Naive thymus-derived CD8-positive, alpha-beta T cell (primary cell): ENCODE data around the gene PIPOX. TPM values are rescaled to one million over a fixed set of nuclear protein-coding genes. Genes with fewer than 3 reads are reported as not detected.

Experiments used
- ATAC-seq, 2 donors: fragments of 150-1000 bp; cut with Tn5 transposase in 1 of 2; sonication (Bioruptor Pico), chemical (Tn5 transposase) in 1 of 2; 1 replicate in 1 of 2; 2 replicates in 1 of 2; pipeline ENCODE4 v1.10.0; 2021; ENCODE audit warnings: mild to moderate bottlenecking in 2 of 2, moderate library complexity in 2 of 2
- POLR2A ChIA-PET: fragments of 350-600 bp; sonication (Branson Sonifier 250); formaldehyde crosslinking; loops from one replicate; lab custom pipeline; 2021; ENCODE audit warnings: antibody characterized with exemption; lab: Charles Lee
- DNase-seq, 10 donors: peaks; one replicate each; pipeline versions ENCODE4 v3.0.0 to v3.0.0-alpha.2; 2020 to 2022
- H3K27ac Mint-ChIP-seq, 10 donors: one replicate each; pipeline ENCODE4 v1.8.0; 2020 to 2022; ENCODE audit warnings: mild to moderate bottlenecking in 10 of 10, mixed read lengths in 10 of 10, moderate library complexity in 4 of 10, inconsistent platforms in 1 of 10
- H3K27me3 Mint-ChIP-seq, 5 donors: one replicate each; pipeline ENCODE4 v1.8.0; 2021 to 2022; ENCODE audit warnings: mixed read lengths in 5 of 5
- H3K36me3 Mint-ChIP-seq, 3 donors: one replicate each; pipeline ENCODE4 v1.8.0; 2020 to 2022; ENCODE audit warnings: mixed read lengths in 3 of 3, mild to moderate bottlenecking in 2 of 3, inconsistent platforms in 1 of 3
- H3K4me1 Mint-ChIP-seq, 4 donors: one replicate each; pipeline ENCODE4 v1.8.0; 2021 to 2022; ENCODE audit warnings: mixed read lengths in 4 of 4
- H3K4me3 Mint-ChIP-seq, 10 donors: one replicate each; pipeline ENCODE4 v1.8.0; 2020 to 2022; ENCODE audit warnings: mild to moderate bottlenecking in 10 of 10, mixed read lengths in 10 of 10, moderate library complexity in 6 of 10, inconsistent platforms in 1 of 10
- H3K9me3 Mint-ChIP-seq, 9 donors: one replicate each; pipeline ENCODE4 v1.8.0; 2020 to 2022; ENCODE audit warnings: mixed read lengths in 9 of 9, mild to moderate bottlenecking in 3 of 9, inconsistent platforms in 1 of 9, moderate library complexity in 1 of 9
- polyA plus RNA-seq, 3 donors: library from polyadenylated mRNA; unstranded; fragments of 300-500 nt; fragmentation: Illumina TruSeq; gene quantifications; one replicate each; pipeline ENCODE4 v1.2.3, GENCODE V29; 2021
- total RNA-seq, 8 experiments: library from RNA in 2 of 8; stranded (reverse) in 2 of 8; gene quantifications; one replicate each; pipeline ENCODE4 v1.2.3 and lab custom pipeline; 2021 to 2026

The PIPOX gene
- total and polyA plus RNA-seq, 5 experiments from 2014 or later, result 1.2 to 8.7 (median 1.5) TPM

DNA sequence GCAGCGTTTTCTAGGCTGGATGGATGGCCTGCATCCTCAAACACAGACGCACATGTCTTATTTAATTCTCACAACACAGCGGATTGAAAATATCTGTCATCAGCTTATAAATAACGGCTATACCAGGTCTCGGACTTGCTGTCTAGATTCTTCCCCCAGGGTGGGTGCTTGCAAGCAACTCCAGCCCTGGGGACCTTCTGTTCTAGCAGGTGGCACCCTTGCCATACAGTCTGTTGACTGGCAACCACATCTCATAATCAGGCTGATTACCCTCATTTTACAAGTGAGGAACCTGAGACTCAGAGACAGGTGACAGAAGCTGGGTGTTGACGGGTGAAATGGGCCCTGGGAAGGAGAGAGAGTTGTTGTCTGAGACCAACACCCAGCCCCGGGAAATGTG, 20.9 kb upstream of the PIPOX start:
- POLR2A ChIA-PET, result no interaction called here
- no peak overlapping the region for H3K27ac Mint-ChIP-seq
- H3K4me1 Mint-ChIP-seq, result peaks cover 6 to 9% (median 8%) of the 10 kb centered on the region in 4 donors
- H3K4me3 Mint-ChIP-seq, result no peak overlapping the region
- H3K9me3 Mint-ChIP-seq, result no peaks in the 10 kb centered on the region
- no peak for DNase-seq
- no peak for ATAC-seq
- peaks cover 25 to 80% (median 54%) of the 10 kb centered on the region in 5 donors for H3K27me3 Mint-ChIP-seq
- H3K36me3 Mint-ChIP-seq, result peaks cover 0 to 8% (median 0%) of the 10 kb centered on the region in 3 donors

DNA sequence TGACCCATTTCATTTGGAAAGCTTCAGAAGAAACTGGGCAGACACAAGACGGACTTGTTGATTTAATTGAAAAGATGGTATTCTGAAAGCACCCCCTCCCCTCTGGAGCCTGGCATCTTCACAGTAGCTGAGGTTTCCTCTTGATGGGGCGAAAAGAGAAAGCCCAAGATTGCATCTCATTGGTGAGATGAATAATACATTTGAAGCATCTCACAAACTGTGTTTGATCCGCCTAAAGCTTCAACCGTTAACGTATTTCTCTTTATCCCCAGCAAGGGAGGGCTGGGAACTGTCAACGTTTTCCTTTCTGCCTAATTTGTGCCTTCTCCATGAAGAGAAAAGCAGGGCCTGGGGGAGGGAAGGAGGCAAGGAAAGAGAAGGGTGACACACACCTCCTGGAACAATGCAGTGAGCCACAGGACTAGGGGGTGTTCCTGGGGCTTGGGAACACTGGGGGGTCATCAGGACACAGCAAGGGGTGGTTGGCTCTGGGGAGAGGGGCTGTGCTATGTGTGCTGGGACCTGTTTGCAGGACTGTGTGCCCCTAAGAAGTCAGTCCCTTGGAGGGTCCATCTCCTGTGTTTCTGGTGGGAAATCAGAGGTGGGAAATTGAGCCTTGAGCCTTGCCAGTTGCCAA, 18.5 kb upstream of the PIPOX start:
- peaks cover 0 to 8% (median 0%) of the 10 kb centered on the region in 3 donors for H3K36me3 Mint-ChIP-seq
- H3K4me3 Mint-ChIP-seq, result no peak overlapping the region
- no peak for DNase-seq
- no peak for ATAC-seq
- H3K9me3 Mint-ChIP-seq, result no peaks in the 10 kb centered on the region
- peaks cover 3 to 6% (median 4%) of the 10 kb centered on the region in 4 donors for H3K4me1 Mint-ChIP-seq
- POLR2A ChIA-PET, result no interaction called here
- peaks cover 17 to 64% (median 46%) of the 10 kb centered on the region in 5 donors for H3K27me3 Mint-ChIP-seq
- H3K27ac Mint-ChIP-seq, result no peak overlapping the region

DNA sequence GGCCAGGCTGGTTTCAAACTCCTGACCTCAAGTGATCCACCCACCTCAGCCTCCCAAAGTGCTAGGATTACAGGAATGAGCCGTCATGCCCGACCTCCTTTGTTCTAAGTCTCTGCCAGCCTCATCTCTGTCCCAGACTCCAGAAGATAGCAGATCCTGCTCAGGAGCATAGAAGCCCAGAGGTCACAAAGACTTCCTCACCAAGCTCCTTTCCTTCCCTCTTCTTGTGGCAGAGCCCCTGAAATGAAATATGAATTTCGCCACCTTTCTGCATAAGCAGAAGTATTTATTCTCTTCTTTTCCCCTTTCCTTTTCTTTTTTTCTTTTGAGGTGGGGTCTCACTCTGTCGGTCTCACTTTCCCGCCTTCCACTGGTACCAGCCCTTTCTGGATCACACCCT, 11.5 kb upstream of the PIPOX start:
- Mint-ChIP-seq H3K36me3 (peaks cover 3 to 22% (median 8%) of the 10 kb centered on the region in 3 donors), H3K4me1 (peaks cover 0 to 2% (median 0%) of the 10 kb centered on the region in 4 donors), H3K9me3 (peaks cover 5 to 25% (median 16%) of the 10 kb centered on the region in 9 donors), H3K27ac (no peak overlapping the region), H3K4me3 (no peak overlapping the region), H3K27me3 (peaks cover 14 to 62% (median 49%) of the 10 kb centered on the region in 5 donors)
- POLR2A ChIA-PET, result no interaction called here
- DNase-seq (no peak), ATAC-seq (no peak)

DNA sequence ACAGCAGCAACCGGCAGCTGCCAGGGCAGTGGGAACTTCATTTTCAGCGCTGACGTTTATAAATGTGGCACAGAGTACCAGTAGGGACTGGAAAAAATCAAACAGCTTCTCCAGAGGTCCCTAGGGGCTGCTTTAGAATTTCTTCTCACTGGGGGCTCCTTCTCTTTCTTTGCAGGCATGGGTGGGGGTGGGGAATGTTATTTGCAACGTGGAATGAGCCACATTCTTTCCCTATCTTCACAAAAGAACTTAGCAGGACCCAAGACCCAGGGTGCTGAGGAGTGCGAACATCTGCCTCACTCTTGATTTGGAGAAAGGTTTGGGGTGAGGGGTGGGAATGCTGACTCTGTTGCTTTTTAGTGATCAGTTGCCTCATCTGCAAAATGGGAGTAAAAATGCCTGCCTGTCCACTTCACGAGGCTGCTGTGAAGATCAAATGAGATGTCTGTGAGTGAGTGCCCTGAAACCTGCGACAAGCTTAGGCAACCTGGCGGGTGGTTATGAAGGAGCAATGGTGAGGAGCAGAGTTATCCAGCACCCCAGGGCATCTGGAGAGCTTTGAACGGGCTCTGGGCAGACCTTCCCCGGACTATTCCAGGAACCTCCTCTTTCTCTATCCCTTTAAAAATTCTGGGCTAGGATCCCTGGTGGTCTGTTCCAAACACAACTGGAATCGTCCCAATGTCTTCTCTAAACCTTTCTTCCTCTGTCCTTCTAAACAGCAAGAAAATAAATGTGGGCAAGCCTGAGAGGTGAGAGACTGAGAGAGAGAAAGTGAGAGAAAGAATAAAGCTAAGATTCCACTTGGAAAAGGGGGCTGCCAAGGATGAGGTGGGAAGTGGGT, 10.7 kb upstream of the PIPOX start:
- no peak for DNase-seq
- POLR2A ChIA-PET, result no interaction called here
- Mint-ChIP-seq H3K27me3 (peaks cover 13 to 56% (median 42%) of the 10 kb centered on the region in 5 donors), H3K9me3 (peaks cover 5 to 25% (median 16%) of the 10 kb centered on the region in 9 donors), H3K27ac (no peak overlapping the region), H3K4me1 (peaks cover 0 to 2% (median 0%) of the 10 kb centered on the region in 4 donors), H3K4me3 (no peak overlapping the region), H3K36me3 (peaks cover 3 to 22% (median 8%) of the 10 kb centered on the region in 3 donors)
- ATAC-seq, result no peak

DNA sequence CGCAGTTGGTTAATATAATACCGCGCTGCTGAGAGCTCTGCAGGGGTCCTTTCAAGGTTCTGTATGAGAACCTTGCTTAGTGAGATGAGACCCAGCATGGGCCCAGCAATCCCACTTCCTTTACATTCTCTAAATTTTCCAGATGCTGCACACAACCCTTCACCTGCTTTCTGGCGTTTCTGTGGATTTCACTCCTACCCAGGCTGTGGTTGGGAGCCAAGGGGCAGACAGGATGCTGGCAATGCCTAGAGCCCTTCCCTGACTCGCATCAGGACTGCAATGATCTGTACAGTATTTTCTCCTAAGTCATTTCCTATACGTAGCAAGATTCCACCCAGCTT, 10.1 kb upstream of the PIPOX start:
- ATAC-seq, result no peak

DNA sequence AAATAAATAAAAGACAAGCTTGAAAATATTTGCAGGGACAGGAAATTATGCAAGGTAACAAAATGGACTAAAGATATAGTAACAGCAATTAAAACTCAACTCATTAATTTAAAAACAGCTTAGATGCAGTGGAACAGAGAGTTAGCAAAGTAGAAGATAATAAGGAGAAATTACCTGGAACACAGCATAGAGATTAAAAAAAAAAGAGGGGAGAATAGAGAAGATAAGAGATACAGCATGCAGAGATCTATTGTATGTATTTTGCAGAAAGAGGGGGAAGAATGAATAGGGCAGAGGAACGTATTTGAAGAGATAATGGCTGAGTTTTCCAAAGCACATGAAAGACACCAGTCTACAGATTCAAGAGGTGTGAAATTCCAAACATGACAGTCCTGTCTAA, 8.4 kb upstream of the PIPOX start:
- Mint-ChIP-seq H3K27me3 (peaks cover 16 to 50% (median 36%) of the 10 kb centered on the region in 5 donors), H3K4me3 (no peak overlapping the region), H3K9me3 (peaks cover 5 to 25% (median 16%) of the 10 kb centered on the region in 9 donors), H3K36me3 (peaks cover 3 to 22% (median 8%) of the 10 kb centered on the region in 3 donors), H3K27ac (no peak overlapping the region), H3K4me1 (peaks cover 0 to 2% (median 0%) of the 10 kb centered on the region in 4 donors)
- DNase-seq, result no peak
- POLR2A ChIA-PET, result no interaction called here
- ATAC-seq, result no peak

More for the DNA sequence above, 10.1 kb upstream of the PIPOX start:
- peaks cover 0 to 2% (median 0%) of the 10 kb centered on the region in 4 donors for H3K4me1 Mint-ChIP-seq
- DNase-seq, result no peak
- peaks cover 3 to 22% (median 8%) of the 10 kb centered on the region in 3 donors for H3K36me3 Mint-ChIP-seq
- H3K27me3 Mint-ChIP-seq, result peaks cover 13 to 55% (median 36%) of the 10 kb centered on the region in 5 donors
- no peak overlapping the region for H3K4me3 Mint-ChIP-seq
- POLR2A ChIA-PET, result no interaction called here
- H3K27ac Mint-ChIP-seq, result no peak overlapping the region
- peaks cover 5 to 25% (median 16%) of the 10 kb centered on the region in 9 donors for H3K9me3 Mint-ChIP-seq

DNA sequence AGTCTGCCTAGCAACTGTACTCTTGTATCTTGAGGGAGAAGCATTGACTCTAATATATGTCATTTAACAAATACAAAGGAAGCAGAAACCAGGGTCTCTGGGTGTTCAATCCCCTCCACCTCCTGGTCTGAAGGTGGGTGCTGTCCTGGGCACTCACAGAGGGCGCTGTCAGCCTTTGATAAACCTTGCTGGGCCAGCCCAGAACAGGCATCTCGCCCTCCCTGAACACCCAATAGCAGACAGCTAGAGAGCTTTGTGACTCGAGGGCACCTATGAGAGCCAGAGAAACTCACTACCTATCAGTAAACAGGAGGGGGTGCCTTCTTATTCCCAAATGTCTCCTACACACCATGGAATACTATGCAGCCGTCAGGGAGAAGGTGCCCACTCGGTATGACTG, 6.4 kb upstream of the PIPOX start:
- H3K4me3 Mint-ChIP-seq, result no peak overlapping the region
- peaks cover 0 to 2% (median 0%) of the 10 kb centered on the region in 4 donors for H3K4me1 Mint-ChIP-seq
- peaks cover 3 to 22% (median 8%) of the 10 kb centered on the region in 3 donors for H3K36me3 Mint-ChIP-seq
- H3K27ac Mint-ChIP-seq, result peak overlapping the region in 1 of 10 donors; percentile 26
- no peak for DNase-seq
- H3K27me3 Mint-ChIP-seq, result peaks cover 16 to 45% (median 31%) of the 10 kb centered on the region in 5 donors
- no peak for ATAC-seq
- POLR2A ChIA-PET, result no interaction called here
- H3K9me3 Mint-ChIP-seq, result peaks cover 5 to 25% (median 16%) of the 10 kb centered on the region in 9 donors

DNA sequence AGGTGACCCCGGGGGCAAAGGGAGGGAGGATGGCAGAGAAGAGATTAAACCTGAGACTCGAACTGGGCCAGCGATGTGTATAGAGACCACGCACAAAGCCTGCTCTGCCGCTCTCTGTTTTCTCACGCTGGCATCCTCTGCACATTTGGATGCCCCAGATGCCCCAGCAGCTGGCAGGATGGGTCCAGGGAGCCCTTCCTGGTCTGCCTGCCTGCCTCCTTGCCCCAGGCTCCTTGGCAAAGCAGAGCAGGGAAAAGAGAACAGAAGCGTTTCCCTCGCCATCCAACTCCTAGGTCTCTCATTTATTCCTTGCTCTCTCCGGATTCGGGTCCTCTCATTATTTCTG, 5.2 kb upstream of the PIPOX start:
- peaks cover 12 to 36% (median 20%) of the 10 kb centered on the region in 5 donors for H3K27me3 Mint-ChIP-seq
- ATAC-seq, result no peak
- H3K9me3 Mint-ChIP-seq, result peaks cover 5 to 25% (median 16%) of the 10 kb centered on the region in 9 donors
- H3K27ac Mint-ChIP-seq, result no peak overlapping the region
- H3K4me3 Mint-ChIP-seq, result no peak overlapping the region
- peaks cover 5 to 8% (median 5%) of the 10 kb centered on the region in 4 donors for H3K4me1 Mint-ChIP-seq
- H3K36me3 Mint-ChIP-seq, result peaks cover 3 to 22% (median 8%) of the 10 kb centered on the region in 3 donors
- DNase-seq, result no peak
- POLR2A ChIA-PET, result no interaction called here

DNA sequence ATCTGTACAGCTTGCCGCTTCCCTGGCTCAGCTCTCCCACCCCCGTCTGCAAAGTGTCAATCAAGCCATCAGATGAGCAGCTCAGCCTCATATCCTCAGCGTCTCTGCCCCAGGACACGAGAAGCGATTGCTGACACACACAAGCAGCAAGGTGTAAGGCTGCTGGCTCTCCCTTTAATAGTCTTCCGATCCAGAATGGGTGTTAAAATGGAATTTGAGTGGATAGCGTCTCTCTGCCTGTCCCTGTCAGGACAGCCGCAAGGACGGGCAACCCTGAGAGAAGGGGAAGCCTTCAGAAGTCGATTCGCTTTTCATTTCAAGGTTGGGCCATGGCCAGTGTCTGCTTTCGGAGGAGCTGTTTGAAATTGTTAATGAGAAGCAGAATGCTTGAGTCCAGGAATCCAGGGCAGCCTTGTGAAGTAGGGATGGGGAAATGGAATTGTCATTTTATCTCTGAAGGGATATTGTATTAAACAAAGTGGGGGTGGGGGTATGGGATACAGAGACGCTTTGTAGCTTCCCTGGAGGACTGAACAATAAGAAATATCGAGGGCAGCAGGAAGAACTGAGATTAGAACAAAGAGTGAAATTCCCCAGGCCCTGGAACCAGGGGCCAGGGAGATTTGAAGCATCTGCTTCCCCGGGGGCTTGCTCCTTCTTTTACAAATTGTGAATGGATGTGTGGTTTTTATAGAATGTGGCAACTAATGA, 4.7 kb upstream of the PIPOX start:
- DNase-seq, result no peak
- no peak overlapping the region for H3K4me3 Mint-ChIP-seq
- H3K4me1 Mint-ChIP-seq, result peaks cover 5 to 13% (median 7%) of the 10 kb centered on the region in 4 donors
- H3K9me3 Mint-ChIP-seq, result peaks cover 5 to 23% (median 16%) of the 10 kb centered on the region in 9 donors
- peaks cover 12 to 36% (median 17%) of the 10 kb centered on the region in 5 donors for H3K27me3 Mint-ChIP-seq
- peaks cover 3 to 18% (median 6%) of the 10 kb centered on the region in 3 donors for H3K36me3 Mint-ChIP-seq
- POLR2A ChIA-PET, result interaction anchor here (0.6 kb wide), 1 partner anchor 52 kb away, joined by 3 read pairs; no protein-coding TSS in a partner anchor
- no peak overlapping the region for H3K27ac Mint-ChIP-seq
- ATAC-seq, result no peak

DNA sequence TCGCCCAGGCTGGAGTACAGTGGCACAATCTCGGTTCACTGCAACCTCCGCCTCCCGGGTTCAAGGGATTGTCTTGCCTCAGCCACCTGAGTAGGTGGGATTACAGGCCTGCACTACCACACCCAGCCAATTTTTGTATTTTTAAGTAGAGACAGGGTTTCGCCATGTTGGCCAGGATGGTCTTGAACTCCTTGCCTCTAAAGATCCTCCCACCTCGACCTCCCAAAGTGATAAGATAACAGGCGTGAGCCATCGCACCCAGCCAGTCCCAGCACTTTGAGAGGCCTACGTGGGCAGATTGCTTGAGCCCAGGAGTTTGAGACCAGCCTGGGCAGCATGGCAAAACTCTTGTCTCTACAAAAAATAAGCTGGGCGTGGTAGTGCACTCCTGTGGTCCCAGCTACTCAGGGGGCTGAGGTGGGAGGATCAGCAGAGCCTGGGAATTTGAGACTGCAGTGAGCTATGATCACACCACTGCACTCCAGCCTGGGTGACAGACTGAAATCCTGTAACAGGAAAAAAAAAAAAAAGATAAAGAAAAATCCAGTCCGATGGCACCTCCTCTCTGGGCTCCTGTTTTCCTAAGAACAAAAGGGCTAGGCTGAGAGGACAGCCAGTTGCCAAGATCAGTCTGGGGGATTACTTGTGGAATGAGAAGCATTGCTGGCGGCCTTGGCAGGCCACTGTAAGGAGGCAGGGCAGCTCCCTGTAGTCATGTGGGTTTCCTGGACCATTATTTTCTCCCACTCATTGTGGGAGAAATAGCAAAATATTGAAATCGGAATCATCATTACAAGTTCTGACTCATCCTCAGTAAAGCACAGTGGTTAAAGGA, 3.0 kb upstream of the PIPOX start:
- H3K9me3 Mint-ChIP-seq, result peaks cover 0 to 6% (median 5%) of the 10 kb centered on the region in 9 donors
- H3K4me3 Mint-ChIP-seq, result no peak overlapping the region
- ATAC-seq (no peak), DNase-seq (no peak)
- POLR2A ChIA-PET, result no interaction called here
- peaks cover 5 to 23% (median 7%) of the 10 kb centered on the region in 4 donors for H3K4me1 Mint-ChIP-seq
- H3K36me3 Mint-ChIP-seq, result peaks cover 1 to 4% (median 3%) of the 10 kb centered on the region in 3 donors
- peaks cover 6 to 29% (median 10%) of the 10 kb centered on the region in 5 donors for H3K27me3 Mint-ChIP-seq
- no peak overlapping the region for H3K27ac Mint-ChIP-seq

DNA sequence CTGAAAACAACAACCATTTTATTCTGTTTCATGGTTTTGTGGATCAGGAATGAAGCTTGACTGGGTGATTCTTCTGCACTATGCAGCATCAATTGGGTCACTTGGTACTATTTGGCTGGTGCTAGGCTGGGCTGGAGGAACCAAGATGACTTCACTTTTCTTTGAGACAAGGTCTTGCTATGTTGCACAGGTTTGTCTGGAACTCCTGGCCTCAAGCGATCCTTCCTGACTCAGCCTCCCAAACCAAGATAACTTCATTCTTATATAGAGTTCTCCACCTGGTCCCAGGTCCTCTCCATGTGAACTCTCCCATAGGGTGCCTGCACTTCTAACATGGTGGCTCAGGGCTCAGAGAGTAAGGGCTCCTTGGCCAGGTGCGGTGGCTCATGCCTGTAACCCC, 1.9 kb upstream of the PIPOX start:
- POLR2A ChIA-PET, result no interaction called here

More for the DNA sequence above, 1.9 kb upstream of the PIPOX start:
- H3K4me3 Mint-ChIP-seq, result no peak overlapping the region
- no peak overlapping the region for H3K27ac Mint-ChIP-seq
- ATAC-seq (no peak), DNase-seq (no peak)
- peaks cover 0 to 2% (median 0%) of the 10 kb centered on the region in 9 donors for H3K9me3 Mint-ChIP-seq
- peaks cover 0 to 3% (median 0%) of the 10 kb centered on the region in 3 donors for H3K36me3 Mint-ChIP-seq
- peaks cover 2 to 26% (median 4%) of the 10 kb centered on the region in 5 donors for H3K27me3 Mint-ChIP-seq
- H3K4me1 Mint-ChIP-seq, result peaks cover 5 to 23% (median 7%) of the 10 kb centered on the region in 4 donors
